Stomach (tissue), 4 donors: ENCODE data around the gene EHD1.

Experiments used
- CTCF ChIP-seq, 7 experiments: fragments of 450-650 bp in 4 of 7; fragments of 200-600 bp in 3 of 7; sonication (generic) in 3 of 7; IDR thresholded peaks; one replicate each; pipeline ENCODE4 v1.5.1; 2016 to 2019; ENCODE audit warnings: antibody characterized with exemption in 7 of 7, control low read depth in 2 of 7, mild to moderate bottlenecking in 1 of 7
- EP300 ChIP-seq: sonication (generic); formaldehyde crosslinking; IDR thresholded peaks from one replicate; pipeline ENCODE4 v1.6.1; 2017; ENCODE audit warnings: antibody characterized with exemption
- POLR2A ChIP-seq, 4 donors: fragments of 450-650 bp; IDR thresholded peaks; one replicate each; pipeline ENCODE4 v1.6.1; 2016; ENCODE audit warnings: antibody characterized with exemption in 4 of 4, control low read depth in 2 of 4, mild to moderate bottlenecking in 1 of 4, moderate library complexity in 1 of 4

GRCh38 chr11:64871492-64871891, 6.9 kb downstream of the EHD1 start:
- TF ChIP-seq CTCF (IDR thresholded peaks at IDR 0.05) (no peak), POLR2A (IDR thresholded peaks at IDR 0.05) (no peak), EP300 (no peak)
